HepG2 (cell line): ENCODE results near the gene CILP2. TPM values are rescaled to one million over a fixed set of nuclear protein-coding genes. Genes with fewer than 3 reads are reported as not detected.

Experiments
- ATAC-seq: fragments of 200-7000 bp; cut with Tn5 transposase; 3 replicates; pipeline ENCODE4 v1.9.1; 2020; ENCODE audit warnings: mild to moderate bottlenecking, moderate library complexity
- BruUV-seq: library from RNA; stranded (reverse); fragments of 400-500 nt; replicated peaks from 2 replicates; lab custom pipeline; 2021; lab: Mats Ljungman, UMichigan
- CTCF ChIA-PET: fragments of 300-600 bp; formaldehyde crosslinking; extraction: SDS; loops from one replicate; lab custom pipeline; 2021; ENCODE audit warnings: low total read pairs, inconsistent platforms, low intra/inter-chr PET ratio; lab: Yijun Ruan, JAX
- POLR2A ChIA-PET: fragments of 350-600 bp; sonication (Branson Sonifier 250); formaldehyde crosslinking; loops from one replicate; lab custom pipeline; 2020; ENCODE audit warnings: antibody characterized with exemption, inconsistent platforms; lab: Yijun Ruan, JAX
- DNase-seq: peaks from one replicate; pipeline ENCODE4 v3.0.0-alpha.2; 2015; ENCODE audit warnings: low spot score
- FAIRE-seq: peaks from 3 replicates; lab custom pipeline; 2011; peaks lifted over from hg19 to GRCh38; lab: Jason Lieb, UNC
- H2AFZ ChIP-seq: one replicate; pipeline ENCODE4 v1.6.1; 2011; ENCODE audit warnings: low read length, inconsistent platforms
- H3K27ac ChIP-seq: fragments of 300-600 bp; 3 replicates; pipeline ENCODE4 v1.8.0; 2011; ENCODE audit warnings: mixed run types, mild to moderate bottlenecking, mixed read lengths, low read length, inconsistent platforms; ENCODE audit not compliant: insufficient read depth; ENCODE audit errors: extremely low read length
- H3K27me3 ChIP-seq, 2 experiments: fragments of 200-600 bp in 1 of 2; 2 replicates in 1 of 2; 3 replicates in 1 of 2; pipeline versions ENCODE4 v1.6.0 to v1.8.0; 2011; ENCODE audit warnings: low read length in 2 of 2, mild to moderate bottlenecking in 2 of 2, moderate library complexity in 2 of 2, inconsistent platforms in 1 of 2; ENCODE audit not compliant: insufficient read depth in 2 of 2, control insufficient read depth in 1 of 2
- H3K36me3 ChIP-seq, 2 experiments: fragments of 200-600 bp in 1 of 2; replicated peaks in 1 of 2; 2 replicates in 1 of 2; 3 replicates in 1 of 2; pipeline versions ENCODE4 v1.5.1 to v1.8.0; 2011; ENCODE audit warnings: low read length in 2 of 2, inconsistent platforms in 1 of 2; ENCODE audit not compliant: insufficient read depth in 2 of 2, control insufficient read depth in 1 of 2
- H3K4me1 ChIP-seq: 2 replicates; pipeline ENCODE4 v1.5.1; 2012; ENCODE audit warnings: low read length, inconsistent platforms; ENCODE audit not compliant: insufficient read depth
- H3K4me2 ChIP-seq: 2 replicates; pipeline ENCODE4 v1.6.0; 2011; ENCODE audit warnings: low read depth, low read length, inconsistent platforms
- H3K4me3 ChIP-seq, 3 experiments: fragments of 200-600 bp in 1 of 3; sonication (generic), shearing (Covaris generic) in 1 of 3; replicated peaks in 1 of 3; 2 replicates each; pipeline ENCODE4 v1.5.1; 2011 to 2016; ENCODE audit warnings: low read length in 3 of 3, inconsistent platforms in 2 of 3, low read depth in 2 of 3, mild to moderate bottlenecking in 2 of 3, control low read depth in 1 of 3, mixed read lengths in 1 of 3; ENCODE audit not compliant: insufficient read depth in 1 of 3
- H3K79me2 ChIP-seq: one replicate; pipeline ENCODE4 v1.6.1; 2011; ENCODE audit warnings: low read length, inconsistent platforms; ENCODE audit not compliant: insufficient read depth
- H3K9ac ChIP-seq: 2 replicates; pipeline ENCODE4 v1.6.0; 2011; ENCODE audit warnings: mild to moderate bottlenecking, low read depth, low read length, inconsistent platforms; ENCODE audit not compliant: insufficient read depth
- H3K9me3 ChIP-seq: 2 replicates; pipeline ENCODE4 v1.5.1; 2012; ENCODE audit warnings: mild to moderate bottlenecking, low read length
- H4K20me1 ChIP-seq: 2 replicates; pipeline ENCODE4 v1.6.0; 2011; ENCODE audit warnings: inconsistent platforms, mild to moderate bottlenecking, low read length, moderate library complexity; ENCODE audit not compliant: insufficient read depth
- ATF7 ChIP-seq, 2 experiments: fragments of 450-650 bp in 1 of 2; sonication (generic) in 1 of 2; formaldehyde crosslinking in 1 of 2; IDR thresholded peaks; 2 replicates each; pipeline versions ENCODE4 v1.4.0 to v1.6.1; 2016 to 2020; ENCODE audit warnings: antibody characterized with exemption in 1 of 2, mild to moderate bottlenecking in 1 of 2, missing genetic modification reagents in 1 of 2
- NRL ChIP-seq: sonication (generic); formaldehyde crosslinking; IDR thresholded peaks from 2 replicates; pipeline ENCODE4 v1.5.0; 2020; ENCODE audit warnings: missing genetic modification reagents, mild to moderate bottlenecking, moderate library complexity, borderline replicate concordance
- SIN3B ChIP-seq: fragments of 150-350 bp; IDR thresholded peaks from 2 replicates; pipeline ENCODE4 v1.6.1; 2014; ENCODE audit warnings: low read length
- SSRP1 ChIP-seq: IDR thresholded peaks from 2 replicates; pipeline ENCODE4 v1.6.1; 2016; ENCODE audit warnings: control low read depth
- TP53 ChIP-seq: sonication (generic); formaldehyde crosslinking; conservative IDR thresholded peaks from 2 replicates; pipeline ENCODE4 v1.4.0; 2020; ENCODE audit warnings: missing genetic modification reagents
- ZBTB7A ChIP-seq: sonication (generic); formaldehyde crosslinking; IDR thresholded peaks from 2 replicates; pipeline ENCODE4 v1.8.0; 2022; ENCODE audit warnings: mild to moderate bottlenecking, missing genetic modification reagents
- ZMAT3 ChIP-seq: sonication (generic); formaldehyde crosslinking; conservative IDR thresholded peaks from 2 replicates; pipeline ENCODE4 v1.7.0; 2021; ENCODE audit warnings: missing genetic modification reagents
- ZNF20 ChIP-seq: sonication (generic); formaldehyde crosslinking; IDR thresholded peaks from 2 replicates; pipeline ENCODE4 v1.4.0; 2020; ENCODE audit warnings: mild to moderate bottlenecking, moderate library complexity, missing genetic modification reagents
- ZNF563 ChIP-seq: sonication (generic); formaldehyde crosslinking; IDR thresholded peaks from 2 replicates; pipeline ENCODE4 v1.8.0; 2022; ENCODE audit warnings: mild to moderate bottlenecking, moderate library complexity, missing genetic modification reagents
- ZNF567 ChIP-seq: sonication (generic); formaldehyde crosslinking; IDR thresholded peaks from 2 replicates; pipeline ENCODE4 v1.8.1; 2023; ENCODE audit warnings: mild to moderate bottlenecking, missing genetic modification reagents, borderline replicate concordance
- ZNF570 ChIP-seq: sonication (generic); formaldehyde crosslinking; IDR thresholded peaks from 2 replicates; pipeline ENCODE4 v1.4.0; 2020; ENCODE audit warnings: mild to moderate bottlenecking, missing genetic modification reagents, borderline replicate concordance
- WGBS: methylation state at CpG from one replicate; pipeline ENCODE4 v1.1.6; 2017; ENCODE audit warnings: low lambda C conversion rate; 5-methylcytosine and 5-hydroxymethylcytosine counted together
- in situ Hi-C: cut with HindIII; loops from 2 replicates; pipeline ENCODE4 v1.10.0; 2017; ENCODE audit warnings: low pct_unique_long_range_greater_than_20kb; ENCODE audit not compliant: extremely low pct_ligation_motif_present
- intact Hi-C: fragments of 100-400 bp; cut with micrococcal nuclease; formaldehyde crosslinking; loops from one replicate; pipeline ENCODE4 v1.10.0; 2022; ENCODE audit not compliant: unreplicated experiment
- polyA plus RNA-seq, 8 experiments: library from polyadenylated mRNA; depleted of rRNA in 3 of 8; stranded (reverse) in 7 of 8; unstranded in 1 of 8; fragments of >200 nt; fragmentation: Illumina TruSeq in 4 of 8; extraction: Trizol in 4 of 8; gene quantifications; 2 replicates each; pipeline versions ENCODE4 v1.2.1 to v1.2.3, GENCODE V29; 2011 to 2016; ENCODE audit warnings: low read depth in 4 of 8, missing spikeins in 1 of 8, mixed read lengths in 1 of 8; ENCODE audit not compliant: insufficient read depth in 1 of 8
- total RNA-seq, 5 experiments: library from RNA; depleted of rRNA; stranded (reverse); fragments of >200 nt; fragmentation: Illumina TruSeq; extraction: Trizol; gene quantifications; 2 replicates each; pipeline ENCODE4 v1.2.3, GENCODE V29; 2016; ENCODE audit warnings: low read depth in 1 of 5
- TF ChIP-seq, protein P1 (sequence below): sonication (generic); formaldehyde crosslinking; IDR thresholded peaks from 2 replicates; pipeline ENCODE4 v1.5.1; 2020; ENCODE audit warnings: mild to moderate bottlenecking, missing genetic modification reagents, moderate library complexity
- TF ChIP-seq, protein P2 (sequence below): sonication (generic); formaldehyde crosslinking; IDR thresholded peaks from 2 replicates; pipeline ENCODE4 v1.5.0; 2020; ENCODE audit warnings: mild to moderate bottlenecking, missing genetic modification reagents

Gene CILP2
- total and polyA plus RNA-seq, 2 of the 13 experiments (the other 11 are each of a cell fraction or from before 2014, with no cell fraction given) = 0.09 to 0.37 TPM

- peaks cover 26 to 88% of the 10 kb centered on the region in 2 experiments; a peak in 4 of 5 replicates for H3K36me3 ChIP-seq
- no peak overlapping the region for H2AFZ ChIP-seq
- 98% methylated on average over 26 of the region's 26 CpGs for WGBS
- H3K27me3 ChIP-seq = no peaks in the 10 kb centered on the region
- no peak overlapping the region for H3K27ac ChIP-seq
- no TSS peak for BruUV-seq
- POLR2A ChIA-PET = no interaction called here
- no peaks in the 10 kb centered on the region for H3K79me2 ChIP-seq
- no peak overlapping the region for H3K4me2 ChIP-seq
- in situ Hi-C loops (no loop called here), intact Hi-C loops (no loop called here)
- FAIRE-seq (no peak), DNase-seq (no peak), ATAC-seq (no peak)
- no peaks in the 10 kb centered on the region for H3K9me3 ChIP-seq
- H3K9ac ChIP-seq = no peak overlapping the region
- no peak overlapping the region for H3K4me3 ChIP-seq
- H3K4me1 ChIP-seq = no peaks in the 10 kb centered on the region
- H4K20me1 ChIP-seq = no peaks in the 10 kb centered on the region
- CTCF ChIA-PET = no interaction called here
- no peak for TF ChIP-seq SIN3B
- TF ChIP-seq TP53 (CRISPR knock-in tag) = no peak
- no peak for TF ChIP-seq ZNF563 (CRISPR knock-in tag)
- TF ChIP-seq, protein P1, sequence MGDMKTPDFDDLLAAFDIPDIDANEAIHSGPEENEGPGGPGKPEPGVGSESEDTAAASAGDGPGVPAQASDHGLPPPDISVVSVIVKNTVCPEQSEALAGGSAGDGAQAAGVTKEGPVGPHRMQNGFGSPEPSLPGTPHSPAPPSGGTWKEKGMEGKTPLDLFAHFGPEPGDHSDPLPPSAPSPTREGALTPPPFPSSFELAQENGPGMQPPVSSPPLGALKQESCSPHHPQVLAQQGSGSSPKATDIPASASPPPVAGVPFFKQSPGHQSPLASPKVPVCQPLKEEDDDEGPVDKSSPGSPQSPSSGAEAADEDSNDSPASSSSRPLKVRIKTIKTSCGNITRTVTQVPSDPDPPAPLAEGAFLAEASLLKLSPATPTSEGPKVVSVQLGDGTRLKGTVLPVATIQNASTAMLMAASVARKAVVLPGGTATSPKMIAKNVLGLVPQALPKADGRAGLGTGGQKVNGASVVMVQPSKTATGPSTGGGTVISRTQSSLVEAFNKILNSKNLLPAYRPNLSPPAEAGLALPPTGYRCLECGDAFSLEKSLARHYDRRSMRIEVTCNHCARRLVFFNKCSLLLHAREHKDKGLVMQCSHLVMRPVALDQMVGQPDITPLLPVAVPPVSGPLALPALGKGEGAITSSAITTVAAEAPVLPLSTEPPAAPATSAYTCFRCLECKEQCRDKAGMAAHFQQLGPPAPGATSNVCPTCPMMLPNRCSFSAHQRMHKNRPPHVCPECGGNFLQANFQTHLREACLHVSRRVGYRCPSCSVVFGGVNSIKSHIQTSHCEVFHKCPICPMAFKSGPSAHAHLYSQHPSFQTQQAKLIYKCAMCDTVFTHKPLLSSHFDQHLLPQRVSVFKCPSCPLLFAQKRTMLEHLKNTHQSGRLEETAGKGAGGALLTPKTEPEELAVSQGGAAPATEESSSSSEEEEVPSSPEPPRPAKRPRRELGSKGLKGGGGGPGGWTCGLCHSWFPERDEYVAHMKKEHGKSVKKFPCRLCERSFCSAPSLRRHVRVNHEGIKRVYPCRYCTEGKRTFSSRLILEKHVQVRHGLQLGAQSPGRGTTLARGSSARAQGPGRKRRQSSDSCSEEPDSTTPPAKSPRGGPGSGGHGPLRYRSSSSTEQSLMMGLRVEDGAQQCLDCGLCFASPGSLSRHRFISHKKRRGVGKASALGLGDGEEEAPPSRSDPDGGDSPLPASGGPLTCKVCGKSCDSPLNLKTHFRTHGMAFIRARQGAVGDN = no peak
- no peak for TF ChIP-seq ZNF567 (CRISPR knock-in tag)
- TF ChIP-seq, protein P2, sequence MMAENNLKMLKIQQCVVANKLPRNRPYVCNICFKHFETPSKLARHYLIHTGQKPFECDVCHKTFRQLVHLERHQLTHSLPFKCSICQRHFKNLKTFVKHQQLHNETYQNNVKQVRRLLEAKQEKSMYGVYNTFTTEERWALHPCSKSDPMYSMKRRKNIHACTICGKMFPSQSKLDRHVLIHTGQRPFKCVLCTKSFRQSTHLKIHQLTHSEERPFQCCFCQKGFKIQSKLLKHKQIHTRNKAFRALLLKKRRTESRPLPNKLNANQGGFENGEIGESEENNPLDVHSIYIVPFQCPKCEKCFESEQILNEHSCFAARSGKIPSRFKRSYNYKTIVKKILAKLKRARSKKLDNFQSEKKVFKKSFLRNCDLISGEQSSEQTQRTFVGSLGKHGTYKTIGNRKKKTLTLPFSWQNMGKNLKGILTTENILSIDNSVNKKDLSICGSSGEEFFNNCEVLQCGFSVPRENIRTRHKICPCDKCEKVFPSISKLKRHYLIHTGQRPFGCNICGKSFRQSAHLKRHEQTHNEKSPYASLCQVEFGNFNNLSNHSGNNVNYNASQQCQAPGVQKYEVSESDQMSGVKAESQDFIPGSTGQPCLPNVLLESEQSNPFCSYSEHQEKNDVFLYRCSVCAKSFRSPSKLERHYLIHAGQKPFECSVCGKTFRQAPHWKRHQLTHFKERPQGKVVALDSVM (CRISPR knock-in tag) = no peak
- TF ChIP-seq ZMAT3 (CRISPR knock-in tag) = no peak
- no peak for TF ChIP-seq ZBTB7A
- no peak for TF ChIP-seq SSRP1 (CRISPR knock-in tag)
- no peak for TF ChIP-seq ZNF20 (CRISPR knock-in tag)
- TF ChIP-seq ZNF570 = no peak
- TF ChIP-seq ATF7 (IDR thresholded peaks at IDR 0.05) = no peak
- TF ChIP-seq ATF7 (CRISPR knock-in tag; IDR thresholded peaks at IDR 0.05) = no peak
- TF ChIP-seq NRL (CRISPR knock-in tag) = no peak
Observed at GRCh38 chr19:19501798-19502197, 36.3 kb upstream of the CILP2 start.
